Left lung (tissue), 10 donors: ENCODE results near the gene KRTAP5-6. TPM values are rescaled to one million over a fixed set of nuclear protein-coding genes. Genes with fewer than 3 reads are reported as not detected.

Experiments
- ATAC-seq: fragments of 200-7000 bp; cut with Tn5 transposase; one replicate; pipeline ENCODE4 v1.9.1; 2020; ENCODE audit warnings: moderate library complexity
- DNase-seq, 4 donors: peaks; one replicate each; pipeline ENCODE4 v3.0.0-alpha.2; 2013 to 2020
- H3K27ac ChIP-seq, 2 donors: fragments of 200-600 bp; sonication (generic) in 1 of 2; one replicate each; pipeline versions ENCODE4 v1.5.0 to v1.8.0; 2020 to 2021
- H3K27me3 ChIP-seq, 2 donors: fragments of 200-600 bp; sonication (generic) in 1 of 2; one replicate each; pipeline versions ENCODE4 v1.5.0 to v1.8.0; 2020 to 2021
- H3K36me3 ChIP-seq, 2 donors: fragments of 200-600 bp; sonication (generic) in 1 of 2; one replicate each; pipeline versions ENCODE4 v1.5.0 to v1.8.0; 2020 to 2021
- H3K4me1 ChIP-seq, 2 donors: fragments of 200-600 bp; one replicate each; pipeline ENCODE4 v1.8.0; 2021
- H3K4me3 ChIP-seq, 2 donors: fragments of 200-600 bp; sonication (generic) in 1 of 2; one replicate each; pipeline versions ENCODE4 v1.5.0 to v1.8.0; 2020 to 2021; ENCODE audit warnings: mild to moderate bottlenecking in 1 of 2
- H3K9me3 ChIP-seq, 2 donors: fragments of 200-600 bp; sonication (generic) in 1 of 2; one replicate each; pipeline versions ENCODE4 v1.5.0 to v1.8.0; 2020 to 2021
- intact Hi-C, 2 donors: fragments of 100-400 bp; cut with DNase I; formaldehyde crosslinking; loops; one replicate each; pipeline versions ENCODE4 v1.11.2 to v1.14.2; 2022
- polyA plus RNA-seq, 6 donors: library from polyadenylated mRNA; unstranded; fragments of 120-200 nt; gene quantifications; one replicate each; pipeline ENCODE4 v1.2.1, GENCODE V29; 2013; ENCODE audit not compliant: insufficient read length in 6 of 6
- total RNA-seq, 2 donors: library from RNA; stranded (reverse); fragmentation: NEBNext Ultra II Directional; extraction: Animal tissue kit (Norgen Biotek cat#: 25700); gene quantifications; one replicate each; pipeline ENCODE4 v1.2.1, GENCODE V29; 2021
- TF ChIP-seq, protein P1 (sequence below), 2 donors: fragments of 200-600 bp; sonication (generic) in 1 of 2; IDR thresholded peaks; one replicate each; pipeline versions ENCODE4 v1.5.0 to v1.8.0; 2021; ENCODE audit warnings: antibody characterized with exemption in 2 of 2
- donor health status: DM: no; HTN: yes; CAD: no.
- donor health status: DM: no; HTN: no; CAD: no.

The KRTAP5-6 gene
- total and polyA plus RNA-seq, 8 donors: not detected

DNA sequence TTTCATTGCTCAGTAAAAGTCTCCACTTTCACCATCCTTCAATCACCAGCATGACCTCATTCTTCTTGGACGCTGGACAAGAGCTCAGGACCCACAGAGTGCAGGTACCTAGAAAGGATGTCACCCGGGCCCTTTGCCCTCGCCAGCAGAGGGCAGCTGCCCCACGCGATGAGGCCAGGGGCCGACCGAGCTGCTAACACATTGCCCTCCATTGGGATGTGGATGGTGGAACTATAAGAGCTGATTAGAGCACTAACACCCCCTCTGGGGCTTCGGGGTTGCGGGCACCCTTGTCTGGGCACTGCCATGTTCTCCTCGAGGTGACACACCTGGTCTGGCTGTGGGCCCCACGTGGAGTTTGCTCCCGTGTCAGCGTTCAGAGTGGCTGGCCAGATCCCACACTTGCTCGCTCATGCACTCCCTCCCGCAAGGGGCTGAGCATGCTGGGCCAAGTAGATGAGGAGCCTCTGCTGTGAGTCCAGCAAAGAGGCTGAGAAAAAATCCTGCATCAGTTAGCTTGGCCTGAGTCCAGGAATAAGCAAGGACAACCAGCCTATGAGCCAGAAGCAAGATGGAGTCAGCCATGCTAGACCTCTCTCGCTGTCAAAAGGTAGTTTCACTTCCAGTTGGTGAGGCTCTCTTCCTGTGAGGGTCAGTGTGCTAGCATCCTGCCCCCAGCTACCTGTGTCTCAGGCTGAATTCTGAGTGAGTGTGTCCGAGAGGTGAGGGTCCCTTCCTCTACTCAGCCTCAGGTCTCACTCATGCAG is 9.8 kb downstream of the KRTAP5-6 start:
- Histone ChIP-seq H3K4me3 (no peak overlapping the region), H3K36me3 (no peaks in the 10 kb centered on the region), H3K27me3 (peaks cover 4 to 33% of the 10 kb centered on the region in 2 donors), H3K27ac (no peak overlapping the region), H3K9me3 (no peaks in the 10 kb centered on the region), H3K4me1 (no peaks in the 10 kb centered on the region)
- intact Hi-C loops: no loop called here
- TF ChIP-seq, protein P1, sequence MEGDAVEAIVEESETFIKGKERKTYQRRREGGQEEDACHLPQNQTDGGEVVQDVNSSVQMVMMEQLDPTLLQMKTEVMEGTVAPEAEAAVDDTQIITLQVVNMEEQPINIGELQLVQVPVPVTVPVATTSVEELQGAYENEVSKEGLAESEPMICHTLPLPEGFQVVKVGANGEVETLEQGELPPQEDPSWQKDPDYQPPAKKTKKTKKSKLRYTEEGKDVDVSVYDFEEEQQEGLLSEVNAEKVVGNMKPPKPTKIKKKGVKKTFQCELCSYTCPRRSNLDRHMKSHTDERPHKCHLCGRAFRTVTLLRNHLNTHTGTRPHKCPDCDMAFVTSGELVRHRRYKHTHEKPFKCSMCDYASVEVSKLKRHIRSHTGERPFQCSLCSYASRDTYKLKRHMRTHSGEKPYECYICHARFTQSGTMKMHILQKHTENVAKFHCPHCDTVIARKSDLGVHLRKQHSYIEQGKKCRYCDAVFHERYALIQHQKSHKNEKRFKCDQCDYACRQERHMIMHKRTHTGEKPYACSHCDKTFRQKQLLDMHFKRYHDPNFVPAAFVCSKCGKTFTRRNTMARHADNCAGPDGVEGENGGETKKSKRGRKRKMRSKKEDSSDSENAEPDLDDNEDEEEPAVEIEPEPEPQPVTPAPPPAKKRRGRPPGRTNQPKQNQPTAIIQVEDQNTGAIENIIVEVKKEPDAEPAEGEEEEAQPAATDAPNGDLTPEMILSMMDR (IDR thresholded peaks at IDR 0.05): no peak
- peak in 1 of 4 donors; percentile 76 for DNase-seq
- ATAC-seq: peak; percentile 21

GRCh38 chr11:1707751-1708150 is 10.8 kb downstream of the KRTAP5-6 start:
- Histone ChIP-seq H3K4me1 (no peaks in the 10 kb centered on the region), H3K4me3 (no peak overlapping the region), H3K36me3 (no peaks in the 10 kb centered on the region), H3K27me3 (peaks cover 4 to 26% of the 10 kb centered on the region in 2 donors), H3K27ac (no peak overlapping the region), H3K9me3 (no peaks in the 10 kb centered on the region)
- TF ChIP-seq, protein P1 (IDR thresholded peaks at IDR 0.05): no peak
- ATAC-seq: no peak
- DNase-seq: no peak
- intact Hi-C loops: no loop called here

- ATAC-seq: no peak
- intact Hi-C loops: no loop called here
- DNase-seq: no peak
- TF ChIP-seq, protein P1 (IDR thresholded peaks at IDR 0.05): no peak
- Histone ChIP-seq H3K27me3 (peaks cover 0 to 34% of the 10 kb centered on the region in 2 donors), H3K4me3 (no peak overlapping the region), H3K4me1 (no peaks in the 10 kb centered on the region), H3K9me3 (no peaks in the 10 kb centered on the region), H3K27ac (no peak overlapping the region), H3K36me3 (no peaks in the 10 kb centered on the region)
Observed at GRCh38 chr11:1708716-1709115, 11.7 kb downstream of the KRTAP5-6 start.

DNA sequence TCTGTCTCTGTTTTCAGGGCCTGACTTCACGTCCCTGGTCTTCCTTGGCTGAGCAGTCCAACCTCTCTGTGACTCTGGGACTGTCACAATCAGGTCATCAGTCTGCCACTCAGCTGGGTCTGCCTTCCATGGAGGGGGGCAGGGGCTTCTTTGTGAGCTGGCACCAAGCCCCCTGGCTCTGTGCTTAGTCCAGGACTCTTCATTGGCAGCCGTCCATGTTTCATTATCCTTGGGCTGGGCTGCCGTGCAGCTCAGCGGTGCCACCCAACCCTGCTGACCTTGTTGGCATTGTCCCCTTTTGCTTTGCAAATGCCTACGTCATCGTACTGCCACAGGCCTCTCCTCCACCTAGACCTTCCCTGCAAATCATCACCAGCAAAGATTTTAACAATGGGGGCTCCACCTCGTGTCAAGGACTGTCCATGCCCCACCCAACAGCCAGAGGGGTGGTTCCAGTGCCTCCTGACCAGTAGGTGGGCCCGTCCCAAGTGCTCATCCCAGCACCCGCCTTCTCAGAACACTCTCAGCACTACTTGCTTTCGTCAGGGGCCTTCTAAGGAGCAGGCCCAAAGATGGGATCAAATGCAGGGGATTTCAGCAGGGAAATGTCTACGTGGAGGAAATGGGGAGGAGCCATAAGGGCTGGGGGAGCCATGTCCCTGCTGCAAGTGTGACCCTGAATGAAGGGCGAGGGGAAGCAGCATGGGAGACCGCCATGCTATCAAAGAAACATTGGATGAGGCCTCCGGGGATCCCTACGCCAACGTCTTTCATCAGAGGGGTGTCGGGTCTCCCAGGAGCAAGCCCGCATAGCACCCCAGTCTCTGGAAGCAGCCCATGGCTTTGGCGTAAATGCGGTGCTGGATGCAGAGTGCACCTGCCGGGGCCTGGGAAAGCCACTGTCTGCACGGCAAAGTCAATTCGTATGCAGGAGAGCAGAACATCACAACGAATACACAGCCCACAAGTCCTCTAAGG is 18.2 kb downstream of the KRTAP5-6 start:
- DNase-seq: peak in 1 of 4 donors; percentile 41
- TF ChIP-seq, protein P1 (IDR thresholded peaks at IDR 0.05): no peak
- Histone ChIP-seq H3K4me1 (no peaks in the 10 kb centered on the region), H3K27me3 (peaks cover 0 to 24% of the 10 kb centered on the region in 2 donors), H3K9me3 (no peaks in the 10 kb centered on the region), H3K4me3 (no peak overlapping the region), H3K27ac (no peak overlapping the region), H3K36me3 (no peaks in the 10 kb centered on the region)
- intact Hi-C loops: no loop called here
- ATAC-seq: no peak

DNA sequence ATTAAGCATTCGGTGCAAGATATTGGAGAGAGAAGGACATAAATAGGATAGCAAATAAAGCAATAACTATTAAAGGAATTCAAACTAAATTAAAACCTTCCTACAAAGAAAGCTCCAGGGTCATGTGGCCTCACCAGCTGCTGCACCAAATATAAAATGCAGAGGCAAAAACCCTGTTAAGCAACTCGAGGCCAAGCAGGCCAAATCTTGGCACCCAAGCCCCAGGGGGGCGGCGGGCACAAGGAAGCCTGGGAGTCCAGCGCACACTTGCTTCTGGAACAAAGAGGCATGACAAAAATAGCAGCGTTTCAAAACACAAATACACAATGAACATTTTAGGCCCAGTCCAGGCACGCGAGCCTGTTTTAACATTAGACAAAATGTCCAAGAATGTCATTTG is 20.8 kb downstream of the KRTAP5-6 start:
- H3K27ac ChIP-seq: no peak overlapping the region
- TF ChIP-seq, protein P1 (IDR thresholded peaks at IDR 0.05): no peak
- DNase-seq (peak in 1 of 4 donors; percentile 42), ATAC-seq (no peak)
- H3K4me1 ChIP-seq: no peaks in the 10 kb centered on the region
- H3K36me3 ChIP-seq: no peaks in the 10 kb centered on the region
- intact Hi-C loops: no loop called here
- no peak overlapping the region for H3K4me3 ChIP-seq
- peaks cover 0 to 39% of the 10 kb centered on the region in 2 donors for H3K27me3 ChIP-seq
- no peaks in the 10 kb centered on the region for H3K9me3 ChIP-seq
